Thoracic aorta endothelial cell (primary cell): Measurements from ENCODE around the gene MOSPD3. TPM values are rescaled to one million over a fixed set of nuclear protein-coding genes. Genes with fewer than 3 reads are reported as not detected.

Experiments used
- small RNA-seq: library from RNA; depleted of rRNA; stranded (forward); fragments of <200 nt; gene quantifications from one replicate; pipeline ENCODE3, GENCODE V24; 2012
- total RNA-seq: library from RNA; depleted of rRNA; stranded (reverse); fragments of >200 nt; gene quantifications from 2 replicates; pipeline ENCODE4 v1.2.3, GENCODE V29; 2012

The MOSPD3 gene
- 6.6 and 6.7 TPM in 2 replicates for total RNA-seq

GRCh38 chr7:100611983-100612729 is at the start of gene MOSPD3:
Gene MOSPD3, plus strand, starts transcription at chr7:100612540. Its CDS starts 252 bp downstream, at chr7:100612792.

GRCh38 chr7:100573691-100574361 is 38.5 kb upstream of the MOSPD3 start, which contains the start of gene SAP25:
Gene SAP25, minus strand, starts transcription at chr7:100573900. Its CDS starts 158 bp downstream, at chr7:100573742.

GRCh38 chr7:100585511-100586265 is 26.7 kb upstream of the MOSPD3 start, which contains the start of gene LRCH4:
Gene LRCH4, minus strand, starts transcription at chr7:100586129. Its CDS starts 29 bp downstream, at chr7:100586100.

GRCh38 chr7:100586266-100587025 is 25.9 kb upstream of the MOSPD3 start, which contains the start of gene FBXO24:
Gene FBXO24, plus strand, starts transcription at chr7:100586328. Its CDS starts 298 bp downstream, at chr7:100586626.

GRCh38 chr7:100641463-100641859 is 29.1 kb downstream of the MOSPD3 start, which contains the start of gene TFR2:
Gene TFR2, minus strand, starts transcription at chr7:100641552. Its CDS starts 43 bp downstream, at chr7:100641509.

GRCh38 chr7:100655908-100656674 is 43.8 kb downstream of the MOSPD3 start, which contains the start of gene ACTL6B:
Gene ACTL6B, minus strand, starts transcription at chr7:100656448. Its CDS starts 94 bp downstream, at chr7:100656354.

Small RNAs within 50 kb of the gene (small RNA-seq; reads per million reads assigned to genes)
- gene SAP25: not detected

Other genes with a start within 250 kb of the MOSPD3 start
- gene PILRA, start 239.1 kb upstream of the MOSPD3 start, total RNA-seq: 0.22 and 0.40 TPM in 2 replicates
- 0.53 and 0.79 TPM in 2 replicates for gene ZCWPW1, start 183.8 kb upstream of the MOSPD3 start, total RNA-seq
- gene MEPCE, start 182.7 kb upstream of the MOSPD3 start, total RNA-seq: 33.0 and 44.9 TPM in 2 replicates
- 13.9 and 14.5 TPM in 2 replicates for gene PPP1R35, start 176.0 kb upstream of the MOSPD3 start, total RNA-seq
- 1.7 and 1.9 TPM in 2 replicates for gene SPACDR, start 148.3 kb upstream of the MOSPD3 start, total RNA-seq
- 45.9 and 54.2 TPM in 2 replicates for gene TSC22D4, start 133.3 kb upstream of the MOSPD3 start, total RNA-seq
- gene NYAP1, start 128.6 kb upstream of the MOSPD3 start, total RNA-seq: 2.7 and 4.1 TPM in 2 replicates
- gene AGFG2, start 73.3 kb upstream of the MOSPD3 start, total RNA-seq: 33.0 and 36.8 TPM in 2 replicates
- 0.53 TPM in 1 of 2 replicates, not detected in the other for gene SAP25, start 38.6 kb upstream of the MOSPD3 start, total RNA-seq
- gene LRCH4, start 26.4 kb upstream of the MOSPD3 start, total RNA-seq: 18.6 and 21.3 TPM in 2 replicates
- 0.14 and 0.27 TPM in 2 replicates for gene FBXO24, start 26.2 kb upstream of the MOSPD3 start, total RNA-seq
- gene PCOLCE, start 10.2 kb upstream of the MOSPD3 start, total RNA-seq: 1.2 and 1.3 TPM in 2 replicates
- gene TFR2, start 29.0 kb downstream of the MOSPD3 start, total RNA-seq: 0.27 and 0.43 TPM in 2 replicates
- not detected in 2 replicates for gene ACTL6B, start 43.9 kb downstream of the MOSPD3 start, total RNA-seq
- gene GNB2, start 61.2 kb downstream of the MOSPD3 start, total RNA-seq: 79.8 and 94.3 TPM in 2 replicates
- 20.1 and 23.1 TPM in 2 replicates for gene GIGYF1, start 81.7 kb downstream of the MOSPD3 start, total RNA-seq
- 36.7 and 44.8 TPM in 2 replicates for gene POP7, start 93.6 kb downstream of the MOSPD3 start, total RNA-seq
- not detected in 2 replicates for gene EPO, start 107.9 kb downstream of the MOSPD3 start, total RNA-seq
- gene ZAN, start 121.1 kb downstream of the MOSPD3 start, total RNA-seq: not detected in 2 replicates
- 148 and 172 TPM in 2 replicates for gene EPHB4, start 215.0 kb downstream of the MOSPD3 start, total RNA-seq
- 17.4 and 17.5 TPM in 2 replicates for gene SLC12A9, start 240.2 kb downstream of the MOSPD3 start, total RNA-seq